Skeletal muscle tissue (tissue), 4 donors: ENCODE results near the gene MORN5. TPM values are rescaled to one million over a fixed set of nuclear protein-coding genes. Genes with fewer than 3 reads are reported as not detected.

Experiments
- H3K27ac ChIP-seq: one replicate; pipeline ENCODE4 v1.7.0; 2013; ENCODE audit warnings: mild to moderate bottlenecking, low read depth, low read length, inconsistent platforms
- H3K27me3 ChIP-seq, 3 donors: one replicate each; pipeline ENCODE4 v1.7.0; 2013; ENCODE audit warnings: low read length in 3 of 3; ENCODE audit not compliant: control insufficient read depth in 3 of 3, insufficient read depth in 3 of 3
- H3K36me3 ChIP-seq, 3 donors: one replicate each; pipeline ENCODE4 v1.7.0; 2013; ENCODE audit warnings: low read length in 3 of 3; ENCODE audit not compliant: control insufficient read depth in 3 of 3, insufficient read depth in 3 of 3
- H3K4me1 ChIP-seq, 3 donors: one replicate each; pipeline ENCODE4 v1.7.0; 2013; ENCODE audit warnings: low read length in 3 of 3, mild to moderate bottlenecking in 3 of 3; ENCODE audit not compliant: control insufficient read depth in 3 of 3, insufficient read depth in 3 of 3
- H3K4me3 ChIP-seq, 3 donors: one replicate each; pipeline ENCODE4 v1.7.0; 2013; ENCODE audit warnings: low read length in 3 of 3
- H3K9ac ChIP-seq, 3 donors: one replicate each; pipeline ENCODE4 v1.7.0; 2013; ENCODE audit warnings: low read length in 3 of 3, mild to moderate bottlenecking in 3 of 3, moderate library complexity in 2 of 3, low read depth in 1 of 3
- H3K9me3 ChIP-seq, 3 donors: one replicate each; pipeline ENCODE4 v1.7.0; 2013; ENCODE audit warnings: low read length in 3 of 3; ENCODE audit not compliant: control insufficient read depth in 3 of 3
- total RNA-seq: library from RNA; depleted of rRNA; stranded (reverse); fragments of >200 nt; gene quantifications from one replicate; pipeline ENCODE4 v1.2.3, GENCODE V29; 2014
- donor health status: Osteomylitis.

MORN5 gene
- total RNA-seq, 1 donor from 2014 or later: not detected

DNA sequence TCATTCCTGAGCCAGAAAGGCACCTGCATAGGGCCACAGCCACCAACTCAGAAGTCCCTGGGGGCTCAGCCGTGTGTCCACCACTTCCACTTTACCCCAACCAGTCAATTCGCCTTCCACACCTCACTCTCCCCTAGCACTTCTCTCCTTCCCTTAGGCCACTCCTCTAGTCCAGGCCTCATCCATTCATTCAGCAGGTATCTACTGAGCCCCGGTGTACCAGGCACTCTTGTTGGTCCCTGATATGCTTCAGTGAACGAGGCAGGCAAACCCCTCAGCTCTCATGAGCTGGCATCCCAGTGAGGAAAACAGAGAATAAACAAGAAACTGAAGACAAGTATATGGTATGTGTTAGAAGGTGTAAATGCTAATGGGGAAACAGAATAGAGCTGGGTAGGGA is 28.9 kb upstream of the MORN5 start:
- Histone ChIP-seq H3K27ac (no peak overlapping the region), H3K27me3 (peaks cover 11 to 18% (median 15%) of the 10 kb centered on the region in 3 donors), H3K9me3 (no peaks in the 10 kb centered on the region), H3K9ac (no peak overlapping the region), H3K36me3 (no peaks in the 10 kb centered on the region), H3K4me1 (peaks cover 14 to 31% (median 30%) of the 10 kb centered on the region in 3 donors), H3K4me3 (no peak overlapping the region)

DNA sequence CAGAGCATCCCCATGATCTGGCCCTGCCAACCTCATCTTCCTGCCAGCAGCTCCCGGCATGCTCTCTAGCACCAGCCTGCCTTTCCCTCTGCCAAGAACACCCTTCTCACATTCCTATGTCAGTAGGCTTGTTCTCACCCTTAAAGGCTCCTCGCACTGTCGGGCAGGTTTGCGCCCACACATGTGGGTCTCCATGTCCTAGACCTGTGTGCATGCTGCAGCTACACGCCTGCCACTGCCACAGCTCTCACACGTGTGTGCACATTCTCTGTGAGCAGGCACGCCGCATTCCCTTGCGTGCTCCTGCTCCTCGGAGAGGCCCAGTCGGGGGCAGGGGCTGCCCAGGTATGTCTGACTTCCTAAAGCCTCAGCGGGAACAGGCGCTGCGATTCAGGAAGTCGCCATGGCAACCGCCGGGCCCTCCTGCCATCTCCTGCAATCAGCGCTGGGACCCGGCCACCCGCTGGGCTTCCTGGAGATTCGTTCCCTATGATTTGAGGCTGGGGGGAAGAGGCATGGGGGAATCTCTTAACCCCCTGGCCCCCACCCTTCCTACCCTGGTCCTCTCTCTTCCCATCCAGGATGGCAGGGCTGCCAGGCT is 28.2 kb upstream of the MORN5 start:
- Histone ChIP-seq H3K27me3 (peaks cover 4 to 12% (median 8%) of the 10 kb centered on the region in 3 donors), H3K4me1 (peaks cover 7 to 25% (median 24%) of the 10 kb centered on the region in 3 donors), H3K36me3 (no peaks in the 10 kb centered on the region), H3K9ac (peak overlapping the region in 1 of 3 donors; percentile 45), H3K9me3 (no peaks in the 10 kb centered on the region), H3K4me3 (no peak overlapping the region), H3K27ac (no peak overlapping the region)

DNA sequence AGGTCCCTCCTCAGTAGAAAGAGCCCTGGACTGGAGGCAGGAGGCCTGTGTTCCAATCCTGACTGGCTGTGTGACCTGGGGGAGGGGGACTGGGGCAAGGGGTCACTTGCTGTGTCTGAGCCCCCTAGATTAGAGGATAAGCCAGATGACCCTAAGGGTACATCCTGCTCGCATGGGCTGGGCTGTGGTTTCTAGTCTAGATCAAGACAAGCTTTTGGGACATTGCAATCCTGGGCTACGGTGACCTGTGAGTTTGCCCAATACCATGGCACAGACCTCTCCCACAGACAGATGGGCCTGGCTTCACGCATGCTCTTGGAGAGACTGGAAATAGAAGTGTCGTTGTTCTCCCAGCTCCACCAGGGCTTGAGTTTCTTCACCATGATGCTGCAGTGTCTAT is 27.2 kb upstream of the MORN5 start:
- H3K9me3 ChIP-seq: no peaks in the 10 kb centered on the region
- H3K4me3 ChIP-seq: no peak overlapping the region
- peaks cover 7 to 22% (median 20%) of the 10 kb centered on the region in 3 donors for H3K4me1 ChIP-seq
- H3K36me3 ChIP-seq: no peaks in the 10 kb centered on the region
- no peak overlapping the region for H3K9ac ChIP-seq
- H3K27ac ChIP-seq: no peak overlapping the region
- peaks cover 3 to 6% (median 3%) of the 10 kb centered on the region in 3 donors for H3K27me3 ChIP-seq

DNA sequence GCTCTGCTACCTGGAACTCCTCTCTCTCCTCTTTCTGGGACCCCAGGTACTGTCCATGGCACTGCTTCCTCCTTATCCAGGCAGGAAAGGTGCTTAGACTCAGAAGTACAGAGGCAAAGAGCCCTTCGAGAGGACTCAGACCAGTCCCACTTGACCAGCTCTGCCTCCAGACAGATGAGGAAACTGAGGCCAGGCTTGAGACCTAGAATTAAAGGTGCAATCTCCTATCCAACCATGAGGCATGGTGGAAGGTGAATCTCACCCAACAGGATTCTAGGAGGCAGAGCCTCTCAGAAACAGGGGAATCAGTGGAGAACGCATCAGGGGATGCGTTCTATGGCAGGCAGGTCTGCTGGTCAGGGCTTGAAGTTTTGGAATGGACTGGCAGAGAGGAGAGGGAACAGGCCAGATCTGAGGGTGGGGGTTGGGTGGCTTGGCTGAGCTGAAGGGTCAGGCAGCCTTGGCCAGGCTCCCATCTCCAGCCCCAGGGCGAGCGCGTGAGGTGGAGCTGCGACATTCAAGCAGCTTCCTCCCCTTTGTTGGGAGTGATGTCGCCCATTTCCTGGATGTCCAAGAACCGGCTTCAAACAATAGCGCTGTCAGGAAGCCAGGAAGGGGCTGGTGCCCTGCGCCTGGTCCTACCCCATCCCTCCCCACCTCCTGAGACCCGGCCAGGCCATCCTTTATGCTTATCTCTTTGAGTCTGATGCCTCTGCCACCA is 26.3 kb upstream of the MORN5 start:
- no peak overlapping the region for H3K9ac ChIP-seq
- H3K4me3 ChIP-seq: no peak overlapping the region
- H3K9me3 ChIP-seq: no peaks in the 10 kb centered on the region
- H3K27ac ChIP-seq: peak overlapping the region; percentile 45
- H3K27me3 ChIP-seq: peaks cover 0 to 6% (median 3%) of the 10 kb centered on the region in 3 donors
- H3K36me3 ChIP-seq: no peaks in the 10 kb centered on the region
- H3K4me1 ChIP-seq: peaks cover 7 to 22% (median 20%) of the 10 kb centered on the region in 3 donors

DNA sequence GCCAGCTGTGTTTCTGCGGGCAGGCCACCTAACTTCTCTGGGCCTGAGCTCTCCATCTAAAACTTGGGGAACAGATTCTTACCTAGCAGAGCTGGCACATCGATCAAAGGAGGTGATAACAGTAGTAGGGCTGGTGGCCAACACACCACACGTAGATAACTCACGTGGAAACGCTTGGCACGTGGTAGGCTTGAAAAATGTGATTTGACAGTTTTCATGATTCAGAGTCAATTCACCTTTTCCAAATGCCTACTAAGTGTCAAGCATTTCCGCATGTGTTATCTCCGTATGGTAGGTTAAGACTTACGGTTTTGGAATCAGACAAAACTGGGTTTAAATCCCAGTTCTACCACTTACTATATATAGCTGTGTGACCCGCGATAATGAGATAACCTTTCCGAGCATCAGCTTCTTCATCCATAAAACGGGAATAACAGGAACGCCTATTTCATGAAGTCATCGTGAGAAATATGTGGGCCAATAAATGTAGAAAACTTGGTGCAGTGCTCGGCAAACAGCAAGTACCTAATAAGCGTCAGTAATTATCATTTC is 25.6 kb upstream of the MORN5 start:
- no peak overlapping the region for H3K9ac ChIP-seq
- no peak overlapping the region for H3K4me3 ChIP-seq
- H3K9me3 ChIP-seq: no peaks in the 10 kb centered on the region
- H3K27ac ChIP-seq: peak overlapping the region; percentile 45
- no peaks in the 10 kb centered on the region for H3K36me3 ChIP-seq
- H3K4me1 ChIP-seq: peaks cover 7 to 20% (median 18%) of the 10 kb centered on the region in 3 donors
- H3K27me3 ChIP-seq: peaks cover 0 to 6% (median 3%) of the 10 kb centered on the region in 3 donors

DNA sequence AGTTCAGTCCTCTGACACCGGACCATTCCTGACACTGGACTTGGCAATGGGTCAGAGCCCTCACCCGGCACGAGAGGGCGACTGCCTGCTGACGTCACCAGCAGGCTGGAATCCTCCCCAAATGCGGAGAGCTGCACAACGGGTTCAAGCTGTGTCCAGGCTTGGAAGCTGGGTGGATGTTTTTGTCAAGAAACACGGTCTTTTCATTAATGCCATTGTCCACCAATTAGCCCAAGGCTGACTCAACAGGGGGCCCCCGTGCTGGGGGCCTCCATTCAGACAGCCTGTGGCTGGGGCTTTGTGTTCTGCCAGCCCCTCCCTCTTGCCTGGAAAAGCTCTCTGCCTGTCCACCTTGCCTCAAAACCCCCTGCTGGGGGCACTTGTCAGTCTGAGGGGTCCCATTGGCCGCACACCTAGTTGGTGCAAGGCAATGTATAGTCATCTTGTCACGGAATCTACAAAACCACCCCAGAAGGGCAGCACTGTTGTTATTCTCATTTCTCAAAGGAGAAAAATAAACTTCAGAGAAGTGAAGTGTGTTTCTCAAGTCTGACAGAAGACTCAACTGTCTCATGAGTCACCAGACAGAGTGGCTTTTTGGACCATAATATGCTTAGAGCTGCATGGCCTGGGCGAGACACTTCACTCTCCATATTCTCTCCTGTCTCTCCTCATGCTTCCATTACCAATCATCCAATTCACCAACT is 24.7 kb upstream of the MORN5 start:
- peaks cover 7 to 20% (median 18%) of the 10 kb centered on the region in 3 donors for H3K4me1 ChIP-seq
- H3K9ac ChIP-seq: no peak overlapping the region
- no peaks in the 10 kb centered on the region for H3K36me3 ChIP-seq
- no peak overlapping the region for H3K27ac ChIP-seq
- peaks cover 0 to 6% (median 3%) of the 10 kb centered on the region in 3 donors for H3K27me3 ChIP-seq
- no peaks in the 10 kb centered on the region for H3K9me3 ChIP-seq
- no peak overlapping the region for H3K4me3 ChIP-seq

DNA sequence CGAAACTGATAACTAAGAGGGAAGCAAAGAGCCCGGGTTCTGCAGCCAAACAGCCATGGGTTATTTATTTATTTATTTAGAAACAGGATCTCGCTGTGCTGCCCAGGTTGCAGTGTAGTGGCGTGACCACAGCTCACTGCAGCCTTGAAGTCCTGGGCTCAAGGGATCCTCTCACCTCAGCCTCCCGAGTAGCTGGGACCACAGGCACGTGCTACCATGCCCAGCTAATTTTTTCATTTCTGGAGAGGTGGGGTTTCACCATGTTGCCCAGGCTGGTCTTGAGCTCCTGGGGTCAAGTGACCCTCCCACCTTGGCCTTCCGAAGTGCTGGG is 24.2 kb upstream of the MORN5 start:
- H3K27ac ChIP-seq: no peak overlapping the region
- no peaks in the 10 kb centered on the region for H3K36me3 ChIP-seq
- H3K4me3 ChIP-seq: no peak overlapping the region
- H3K27me3 ChIP-seq: peaks cover 0 to 6% (median 3%) of the 10 kb centered on the region in 3 donors
- H3K9ac ChIP-seq: no peak overlapping the region
- H3K9me3 ChIP-seq: no peaks in the 10 kb centered on the region
- H3K4me1 ChIP-seq: peaks cover 7 to 20% (median 19%) of the 10 kb centered on the region in 3 donors

DNA sequence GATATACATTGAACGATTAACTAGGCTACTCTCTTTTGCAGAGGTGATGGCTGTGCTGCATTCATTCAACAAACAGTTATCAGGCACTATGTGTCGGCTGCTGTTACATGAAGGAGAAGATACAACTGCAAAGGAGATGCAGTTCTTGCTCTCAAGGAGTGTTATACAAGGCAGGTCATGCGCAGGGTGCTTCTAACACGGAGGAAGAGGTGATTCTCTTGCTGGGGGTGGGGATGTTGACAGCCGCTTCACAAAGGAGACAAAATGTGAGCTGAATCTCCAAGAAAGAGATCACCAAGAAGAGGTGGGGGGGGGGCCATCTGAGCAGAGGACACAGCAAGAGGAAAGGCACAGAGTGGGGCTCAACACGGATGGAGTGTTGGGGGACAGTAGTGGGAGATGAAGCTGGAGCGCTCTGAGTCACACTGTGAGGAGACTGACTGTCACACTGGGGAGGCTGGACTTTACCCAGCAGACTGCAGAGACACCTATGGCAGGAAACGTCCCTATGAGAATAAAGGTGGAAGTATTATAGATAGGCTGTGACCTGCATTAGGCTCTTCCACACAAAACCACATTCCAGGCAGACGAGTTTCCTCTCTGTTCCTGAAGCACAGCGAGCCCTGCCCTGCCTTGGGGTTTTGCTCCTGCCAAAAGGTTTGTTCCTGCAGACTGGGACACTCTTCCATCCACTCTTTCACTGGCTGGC is 21.0 kb upstream of the MORN5 start:
- Histone ChIP-seq H3K9ac (no peak overlapping the region), H3K27ac (no peak overlapping the region), H3K4me1 (peaks cover 0 to 9% (median 3%) of the 10 kb centered on the region in 3 donors), H3K9me3 (no peaks in the 10 kb centered on the region), H3K4me3 (no peak overlapping the region), H3K36me3 (peaks cover 5 to 11% (median 8%) of the 10 kb centered on the region in 3 donors), H3K27me3 (no peaks in the 10 kb centered on the region)

DNA sequence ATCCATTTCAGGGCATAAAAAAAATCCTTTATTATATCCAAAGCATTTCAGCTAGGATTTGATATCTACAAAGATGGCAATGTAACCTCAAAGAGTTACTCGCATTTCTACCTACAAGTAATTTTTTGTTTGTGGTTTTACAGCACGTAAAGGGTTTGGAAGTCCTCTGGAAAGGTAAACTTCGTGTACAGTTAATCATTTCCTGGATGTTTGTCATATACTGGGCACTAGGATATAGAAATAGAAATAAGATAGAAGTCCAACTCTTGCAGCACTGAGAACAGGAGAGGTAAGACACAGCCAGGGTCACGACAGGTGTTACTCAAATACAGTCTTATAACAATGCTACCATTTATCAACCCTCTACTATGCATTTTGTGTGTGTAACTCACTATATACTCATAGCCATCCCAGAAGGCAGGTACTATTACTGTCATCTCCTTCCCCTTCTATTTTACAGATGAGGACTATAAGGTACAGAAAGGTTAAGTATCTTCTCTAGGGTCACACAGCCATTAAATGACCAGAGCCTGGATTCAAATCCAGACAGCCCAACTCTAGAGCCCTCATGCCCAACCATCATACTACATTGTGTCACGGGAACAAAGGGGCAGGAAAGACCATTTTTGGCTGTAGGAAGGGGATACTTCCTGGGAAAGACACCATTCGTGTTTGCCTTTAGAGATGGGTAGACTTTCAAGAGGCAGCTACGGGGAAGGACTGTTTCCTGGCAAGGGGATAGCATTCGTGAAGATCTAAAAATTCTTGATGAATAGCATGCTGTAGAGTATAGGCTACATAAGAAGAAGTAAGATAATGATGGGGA is 19.1 kb upstream of the MORN5 start:
- peak overlapping the region; percentile 26 for H3K27ac ChIP-seq
- H3K9me3 ChIP-seq: no peaks in the 10 kb centered on the region
- H3K27me3 ChIP-seq: no peaks in the 10 kb centered on the region
- peaks cover 0 to 3% (median 2%) of the 10 kb centered on the region in 3 donors for H3K4me1 ChIP-seq
- no peak overlapping the region for H3K9ac ChIP-seq
- H3K4me3 ChIP-seq: no peak overlapping the region
- peaks cover 15 to 29% (median 26%) of the 10 kb centered on the region in 3 donors for H3K36me3 ChIP-seq
